ENCODE measurements around the gene CA5A. TPM values are rescaled to one million over a fixed set of nuclear protein-coding genes. Genes with fewer than 3 reads are reported as not detected.
A peak's percentile ranks its signal among the peaks of the same experiment; 100 is the strongest.
"Not testable (repeated sequence)": the region's sequence is repeated elsewhere in the genome, so short reads cannot be mapped to it uniquely, and the experiment has no call there.

Gene CA5A
- total RNA-seq, 1 experiment from 2014 or later: not detected

- not testable (repeated sequence) for H3K27me3 ChIP-seq; H3K9me3 ChIP-seq (replicated peaks); H3K36me3 ChIP-seq; H3K4me1 ChIP-seq; DNase-seq; H3K4me3 ChIP-seq; H3K27ac ChIP-seq
These were observed 48.4 kb downstream of the CA5A start for GRCh38 chr16:87887931-87888330.

- not testable (repeated sequence) for H3K9me3 ChIP-seq (replicated peaks); H3K27me3 ChIP-seq; H3K36me3 ChIP-seq; H3K4me1 ChIP-seq; DNase-seq; H3K4me3 ChIP-seq; H3K27ac ChIP-seq
These were observed 50.9 kb downstream of the CA5A start for GRCh38 chr16:87885371-87885967.

GRCh38 chr16:87882436-87883019, 53.8 kb downstream of the CA5A start:
- Histone ChIP-seq H3K4me1 (no peaks in the 10 kb centered on the region), H3K9me3 (replicated peaks) (no peaks in the 10 kb centered on the region), H3K27me3 (no peaks in the 10 kb centered on the region), H3K27ac (no peak overlapping the region), H3K4me3 (no peak overlapping the region), H3K36me3 (no peaks in the 10 kb centered on the region)
- no peak for DNase-seq

- Histone ChIP-seq H3K36me3 (no peaks in the 10 kb centered on the region), H3K4me3 (no peak overlapping the region), H3K4me1 (no peaks in the 10 kb centered on the region), H3K9me3 (replicated peaks) (no peaks in the 10 kb centered on the region), H3K27ac (no peak overlapping the region), H3K27me3 (no peaks in the 10 kb centered on the region)
- no peak for DNase-seq
These were observed 54.8 kb downstream of the CA5A start for GRCh38 chr16:87881324-87882200.

- Histone ChIP-seq H3K27ac (no peak overlapping the region), H3K9me3 (replicated peaks) (no peaks in the 10 kb centered on the region), H3K27me3 (no peaks in the 10 kb centered on the region), H3K36me3 (no peaks in the 10 kb centered on the region), H3K4me1 (no peaks in the 10 kb centered on the region), H3K4me3 (no peak overlapping the region)
- DNase-seq: no peak
These were observed 56.1 kb downstream of the CA5A start for GRCh38 chr16:87880117-87880696.

GRCh38 chr16:87879411-87880013, 56.8 kb downstream of the CA5A start:
- H3K9me3 ChIP-seq (replicated peaks); H3K4me1 ChIP-seq; H3K36me3 ChIP-seq; H3K27ac ChIP-seq; DNase-seq; H3K4me3 ChIP-seq; H3K27me3 ChIP-seq: not testable (repeated sequence)

- H3K4me1 ChIP-seq: no peaks in the 10 kb centered on the region
- no peak overlapping the region for H3K27ac ChIP-seq
- DNase-seq: no peak
- no peak overlapping the region for H3K4me3 ChIP-seq
- H3K27me3 ChIP-seq: no peaks in the 10 kb centered on the region
- no peaks in the 10 kb centered on the region for H3K36me3 ChIP-seq
- H3K9me3 ChIP-seq (replicated peaks): no peaks in the 10 kb centered on the region
These were observed 57.6 kb downstream of the CA5A start for GRCh38 chr16:87878704-87879103.

DNA sequence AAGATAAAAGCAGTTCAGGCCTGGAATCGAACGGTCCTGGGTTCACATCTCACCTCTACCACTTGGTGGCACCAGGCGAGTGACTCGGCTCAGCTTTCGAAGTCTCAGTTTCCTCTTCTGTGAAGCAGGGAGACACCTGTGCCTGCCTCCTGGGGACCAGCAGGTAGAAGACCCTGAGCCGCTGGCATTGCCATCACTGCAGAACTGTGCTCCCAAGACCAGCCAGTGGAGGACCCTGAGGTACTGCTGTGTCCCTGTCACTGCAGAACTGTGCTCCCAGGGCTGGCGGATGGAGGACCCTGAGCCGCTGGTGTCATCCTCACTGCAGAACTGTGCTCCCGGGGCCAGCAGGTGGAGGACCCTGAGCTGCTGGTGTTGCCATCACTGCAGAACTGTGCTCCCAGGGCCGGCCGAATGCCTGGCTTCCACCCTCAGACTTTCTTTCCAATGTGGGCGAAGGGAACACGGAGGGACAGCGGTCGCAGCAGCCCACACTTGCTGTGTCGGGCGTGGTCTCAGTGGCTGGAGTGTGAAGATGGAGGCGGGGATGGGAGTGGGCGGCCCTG, 58.3 kb downstream of the CA5A start:
- DNase-seq: no peak
- no peak overlapping the region for H3K27ac ChIP-seq
- H3K36me3 ChIP-seq: no peaks in the 10 kb centered on the region
- no peaks in the 10 kb centered on the region for H3K4me1 ChIP-seq
- no peak overlapping the region for H3K4me3 ChIP-seq
- H3K27me3 ChIP-seq: no peaks in the 10 kb centered on the region
- H3K9me3 ChIP-seq (replicated peaks): no peaks in the 10 kb centered on the region

GRCh38 chr16:87874639-87875427, 61.5 kb downstream of the CA5A start:
- Histone ChIP-seq H3K36me3 (no peaks in the 10 kb centered on the region), H3K4me1 (peaks cover 7% of the 10 kb centered on the region), H3K27me3 (no peaks in the 10 kb centered on the region), H3K9me3 (replicated peaks) (no peaks in the 10 kb centered on the region), H3K4me3 (no peak overlapping the region), H3K27ac (no peak overlapping the region)
- DNase-seq: no peak

GRCh38 chr16:87870418-87871291, 65.7 kb downstream of the CA5A start:
- H3K27ac ChIP-seq: peak overlapping the region; percentile 21; the same call in 1 of the 2 replicates
- peak in 1 of 2 experiments; percentile 62 for DNase-seq
- not testable (repeated sequence) for H3K36me3 ChIP-seq; H3K27me3 ChIP-seq; H3K4me1 ChIP-seq; H3K4me3 ChIP-seq; H3K9me3 ChIP-seq (replicated peaks)

- not testable (repeated sequence) for H3K4me1 ChIP-seq; H3K9me3 ChIP-seq (replicated peaks); H3K27ac ChIP-seq; H3K4me3 ChIP-seq; H3K27me3 ChIP-seq; DNase-seq; H3K36me3 ChIP-seq
These were observed 66.4 kb downstream of the CA5A start for GRCh38 chr16:87869879-87870417.

DNA sequence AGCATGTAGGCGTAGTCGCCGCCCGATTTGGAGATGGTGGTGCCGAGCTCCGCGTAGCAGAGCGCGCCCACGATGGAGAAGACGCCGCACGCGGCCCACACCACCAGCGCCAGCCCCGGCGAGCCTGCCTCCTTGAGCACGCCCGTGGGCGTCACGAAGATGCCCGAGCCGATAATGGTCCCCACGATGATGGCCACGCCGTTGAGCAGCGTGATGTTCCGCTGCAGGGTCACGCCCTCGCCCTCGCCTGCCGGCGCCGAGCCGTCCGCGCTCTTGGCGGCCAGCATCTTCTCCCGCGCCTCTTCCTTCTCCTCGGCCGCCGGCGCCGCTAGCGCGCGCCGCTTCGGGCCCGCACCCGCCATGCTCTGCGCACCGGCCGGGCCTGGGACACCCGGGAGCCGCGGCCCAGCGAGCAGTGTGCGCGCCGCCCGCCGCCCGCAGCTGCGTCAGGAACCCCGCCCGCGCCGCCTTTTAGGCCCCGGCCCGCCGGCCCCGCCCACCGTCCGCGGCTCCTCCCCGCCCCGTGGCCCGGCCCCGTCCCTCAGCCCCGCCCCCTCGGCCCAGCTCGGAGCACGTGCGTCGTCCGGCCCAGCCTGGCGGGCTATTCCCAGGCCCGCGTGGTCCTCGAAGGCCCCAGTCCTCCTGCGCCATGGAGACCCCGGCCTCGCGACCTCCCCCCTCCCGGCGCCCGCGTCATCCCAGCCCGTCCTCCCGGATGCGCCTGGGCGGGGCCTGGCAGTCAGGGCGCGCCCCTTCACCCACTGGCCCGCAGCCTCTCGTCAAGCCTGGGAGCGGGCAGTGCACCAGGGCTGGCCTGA, 67.1 kb downstream of the CA5A start, which contains the start of gene SLC7A5:
TSS of gene SLC7A5 (minus strand) at position 447 of the 818 bp plus-strand sequence. CDS start at position 362, 85 bp downstream.
- not testable (repeated sequence) for H3K4me1 ChIP-seq; H3K9me3 ChIP-seq (replicated peaks); H3K27ac ChIP-seq; H3K36me3 ChIP-seq; H3K27me3 ChIP-seq
- peak; percentile 60 to 66 for DNase-seq
- peak within 1 kb of the TSS; percentile 69 for H3K4me3 ChIP-seq
